GM12891 (cell line): ENCODE results near the gene PLCB1.

Experiments
- POLR2A ChIP-seq: IDR thresholded peaks from 2 replicates; pipeline ENCODE4 v1.6.1; 2011; ENCODE audit warnings: low read depth, low read length, control low read depth
- POLR2AphosphoS5 ChIP-seq: IDR thresholded peaks from 2 replicates; pipeline ENCODE4 v1.6.1; 2011; ENCODE audit warnings: low read depth, low read length, control low read depth
- TAF1 ChIP-seq: IDR thresholded peaks from 2 replicates; pipeline ENCODE4 v1.6.1; 2011; ENCODE audit warnings: low read depth, low read length, control low read depth

DNA sequence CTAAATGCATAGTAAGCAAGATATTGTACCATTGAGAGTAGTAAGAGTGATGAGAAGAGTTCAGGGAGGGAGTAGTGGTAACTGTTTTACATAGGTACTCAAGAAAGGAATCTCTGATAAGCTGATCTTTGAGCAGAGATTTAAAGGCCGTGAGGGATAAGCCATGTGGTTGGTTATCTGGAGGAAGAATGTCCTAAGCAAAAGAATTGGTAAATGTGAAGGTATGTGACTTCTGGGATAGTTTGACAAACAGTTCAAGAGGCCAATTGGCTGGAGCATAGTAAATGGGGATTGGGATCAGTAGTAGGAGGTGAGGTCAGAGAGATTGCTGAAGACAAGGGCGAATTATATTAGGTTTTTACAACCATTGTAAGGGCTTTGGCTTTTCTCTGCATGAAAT lies 40.1 kb downstream of the PLCB1 start:
- TF ChIP-seq POLR2A (no peak), POLR2AphosphoS5 (no peak), TAF1 (no peak)
